CD4-positive, alpha-beta T cell treated with Interleukin-6 at 100 ng/mL for 8 hours (primary cell): ENCODE measurements around the gene TSGA10IP.

Source experiments
- DNase-seq: peaks from one replicate; pipeline ENCODE4 v3.0.0-alpha.2; 2020; ENCODE audit warnings: mixed read lengths, low spot score

TSGA10IP gene

GRCh38 chr11:65918211-65919140 is 26.8 kb upstream of the TSGA10IP start, which contains the start of gene C11orf68:
Gene C11orf68, minus strand, starts transcription at chr11:65919062. Its CDS starts 31 bp downstream, at chr11:65919031.
- no peak for DNase-seq

GRCh38 chr11:65919141-65919572 is 26.1 kb upstream of the TSGA10IP start, which contains the start of gene DRAP1:
Gene DRAP1, plus strand, starts transcription at chr11:65919426. Its CDS starts 76 bp downstream, at chr11:65919502.
- peak; percentile 99 for DNase-seq

- DNase-seq, result peak; percentile 46
These were observed 25.5 kb upstream of the TSGA10IP start for GRCh38 chr11:65919573-65920371.

- DNase-seq, result no peak
These were observed 24.9 kb upstream of the TSGA10IP start for GRCh38 chr11:65920372-65920802.

GRCh38 chr11:65921033-65921555 is 24.2 kb upstream of the TSGA10IP start:
- DNase-seq, result no peak

GRCh38 chr11:65921876-65922275 is 23.4 kb upstream of the TSGA10IP start:
- DNase-seq, result no peak

GRCh38 chr11:65922565-65922964 is 22.7 kb upstream of the TSGA10IP start:
- no peak for DNase-seq

- no peak for DNase-seq
These were observed 19.9 kb upstream of the TSGA10IP start for GRCh38 chr11:65925397-65925796.

- peak; percentile 84 for DNase-seq
These were observed 17.3 kb upstream of the TSGA10IP start for GRCh38 chr11:65927904-65928397.

- DNase-seq, result no peak
These were observed 16.6 kb upstream of the TSGA10IP start for GRCh38 chr11:65928667-65929066.

GRCh38 chr11:65931773-65932557 is 13.3 kb upstream of the TSGA10IP start:
- DNase-seq, result no peak

- no peak for DNase-seq
These were observed 12.7 kb upstream of the TSGA10IP start for GRCh38 chr11:65932558-65932919.

- no peak for DNase-seq
These were observed 11.3 kb upstream of the TSGA10IP start for GRCh38 chr11:65934014-65934413.

GRCh38 chr11:65937766-65938165 is 7.5 kb upstream of the TSGA10IP start:
- no peak for DNase-seq

- DNase-seq, result no peak
These were observed 3.5 kb upstream of the TSGA10IP start for GRCh38 chr11:65941720-65942310.

GRCh38 chr11:65942531-65942930 is 2.7 kb upstream of the TSGA10IP start:
- no peak for DNase-seq

GRCh38 chr11:65944191-65944590 is 1.1 kb upstream of the TSGA10IP start:
- DNase-seq, result no peak

GRCh38 chr11:65944767-65945166 is 513 bp upstream of the TSGA10IP start:
- no peak for DNase-seq

GRCh38 chr11:65945941-65946558 is 770 bp downstream of the TSGA10IP start:
- DNase-seq, result no peak

GRCh38 chr11:65946655-65947054 is 1.4 kb downstream of the TSGA10IP start:
- no peak for DNase-seq

GRCh38 chr11:65947133-65947532 is 1.9 kb downstream of the TSGA10IP start:
- DNase-seq, result no peak
